Measurements from ENCODE around the gene HIC1. TPM values are rescaled to one million over a fixed set of nuclear protein-coding genes. Genes with fewer than 3 reads are reported as not detected.
A peak's percentile ranks its signal among the peaks of the same experiment; 100 is the strongest.

Gene HIC1
- total and polyA plus RNA-seq, 2 experiments from 2014 or later, result 9.4 to 10.2 TPM

- Histone ChIP-seq H3K4me1 (ENCODE audit: insufficient read depth) (peaks cover 53% of the 10 kb centered on the region), H4K20me1 (ENCODE audit: insufficient read depth, poor library complexity, severe bottlenecking) (no peaks in the 10 kb centered on the region), H3K4me2 (no peak overlapping the region), H3K27ac (no peak overlapping the region), H3K79me2 (peaks cover 3% of the 10 kb centered on the region), H3K9me2 (replicated peaks; ENCODE audit: insufficient read depth) (no peaks in the 10 kb centered on the region), H3K9me3 (ENCODE audit: low read depth) (no peaks in the 10 kb centered on the region), H3K27me3 (no peaks in the 10 kb centered on the region), H2AFZ (no peak overlapping the region), H3K36me3 (replicated peaks; ENCODE audit: insufficient read depth, low read depth) (no peaks in the 10 kb centered on the region), H3K4me3 (no peak overlapping the region)
- no peak for TF ChIP-seq EZH2 (IDR thresholded peaks at IDR 0.05; ENCODE audit: borderline replicate concordance)
- no peak for TF ChIP-seq CTCF (IDR thresholded peaks at IDR 0.05; ENCODE audit: poor library complexity)
- no peak for TF ChIP-seq EZH2phosphoT487 (IDR thresholded peaks at IDR 0.05; ENCODE audit: low read depth, severe bottlenecking, unreplicated experiment)
- no peak for DNase-seq (ENCODE audit: low spot score)
- WGBS (ENCODE audit: low lambda C conversion rate, missing lambda C conversion rate), result 87% methylated on average over 10 of the region's 10 CpGs
Observed at GRCh38 chr17:2087597-2088211, 32.8 kb downstream of the HIC1 start.

GRCh38 chr17:2089021-2089422 is 34.1 kb downstream of the HIC1 start:
- no peak overlapping the region for H3K4me3 ChIP-seq
- peaks cover 3% of the 10 kb centered on the region for H3K79me2 ChIP-seq
- 45% methylated on average over 8 of the region's 8 CpGs for WGBS (ENCODE audit: low lambda C conversion rate, missing lambda C conversion rate)
- H2AFZ ChIP-seq, result no peak overlapping the region
- TF ChIP-seq CTCF (IDR thresholded peaks at IDR 0.05; ENCODE audit: poor library complexity) (no peak), EZH2phosphoT487 (IDR thresholded peaks at IDR 0.05; ENCODE audit: low read depth, severe bottlenecking, unreplicated experiment) (no peak), EZH2 (IDR thresholded peaks at IDR 0.05; ENCODE audit: borderline replicate concordance) (no peak)
- no peaks in the 10 kb centered on the region for H3K27me3 ChIP-seq
- H3K4me1 ChIP-seq (ENCODE audit: insufficient read depth), result peaks cover 41% of the 10 kb centered on the region
- H3K4me2 ChIP-seq, result peak overlapping the region; percentile 73
- no peak for DNase-seq (ENCODE audit: low spot score)
- no peaks in the 10 kb centered on the region for H3K9me3 ChIP-seq (ENCODE audit: low read depth)
- peak overlapping the region; percentile 90 for H3K27ac ChIP-seq
- no peaks in the 10 kb centered on the region for H3K36me3 ChIP-seq (replicated peaks; ENCODE audit: insufficient read depth, low read depth)
- no peaks in the 10 kb centered on the region for H3K9me2 ChIP-seq (replicated peaks; ENCODE audit: insufficient read depth)
- H4K20me1 ChIP-seq (ENCODE audit: insufficient read depth, poor library complexity, severe bottlenecking), result no peaks in the 10 kb centered on the region

- Histone ChIP-seq H3K36me3 (replicated peaks; ENCODE audit: insufficient read depth, low read depth) (no peaks in the 10 kb centered on the region), H3K27me3 (no peaks in the 10 kb centered on the region)
- WGBS (ENCODE audit: low lambda C conversion rate, missing lambda C conversion rate), result 82% methylated on average over 5 of the region's 9 CpGs
Observed at GRCh38 chr17:2090210-2090641, 35.3 kb downstream of the HIC1 start.

More at GRCh38 chr17:2090210-2090641, 35.3 kb downstream of the HIC1 start:
- no peak overlapping the region for H3K4me2 ChIP-seq
- H3K9me2 ChIP-seq (replicated peaks; ENCODE audit: insufficient read depth), result no peaks in the 10 kb centered on the region
- DNase-seq (ENCODE audit: low spot score), result no peak
- H3K4me1 ChIP-seq (ENCODE audit: insufficient read depth), result peaks cover 35% of the 10 kb centered on the region
- peaks cover 3% of the 10 kb centered on the region for H3K79me2 ChIP-seq
- H2AFZ ChIP-seq, result no peak overlapping the region
- no peaks in the 10 kb centered on the region for H4K20me1 ChIP-seq (ENCODE audit: insufficient read depth, poor library complexity, severe bottlenecking)
- TF ChIP-seq EZH2 (IDR thresholded peaks at IDR 0.05; ENCODE audit: borderline replicate concordance) (no peak), CTCF (IDR thresholded peaks at IDR 0.05; ENCODE audit: poor library complexity) (no peak), EZH2phosphoT487 (IDR thresholded peaks at IDR 0.05; ENCODE audit: low read depth, severe bottlenecking, unreplicated experiment) (no peak)
- H3K4me3 ChIP-seq, result no peak overlapping the region
- H3K9me3 ChIP-seq (ENCODE audit: low read depth), result no peaks in the 10 kb centered on the region
- H3K27ac ChIP-seq, result peak overlapping the region; percentile 90
